Right forelimb (tissue), 1 donor: Measurements from ENCODE around the gene CRNKL1.
A peak's percentile ranks its signal among the peaks of the same experiment; 100 is the strongest.

Experiments
- DNase-seq: peaks from one replicate; pipeline ENCODE4 v3.0.0-alpha.2; 2018

The CRNKL1 gene

DNA sequence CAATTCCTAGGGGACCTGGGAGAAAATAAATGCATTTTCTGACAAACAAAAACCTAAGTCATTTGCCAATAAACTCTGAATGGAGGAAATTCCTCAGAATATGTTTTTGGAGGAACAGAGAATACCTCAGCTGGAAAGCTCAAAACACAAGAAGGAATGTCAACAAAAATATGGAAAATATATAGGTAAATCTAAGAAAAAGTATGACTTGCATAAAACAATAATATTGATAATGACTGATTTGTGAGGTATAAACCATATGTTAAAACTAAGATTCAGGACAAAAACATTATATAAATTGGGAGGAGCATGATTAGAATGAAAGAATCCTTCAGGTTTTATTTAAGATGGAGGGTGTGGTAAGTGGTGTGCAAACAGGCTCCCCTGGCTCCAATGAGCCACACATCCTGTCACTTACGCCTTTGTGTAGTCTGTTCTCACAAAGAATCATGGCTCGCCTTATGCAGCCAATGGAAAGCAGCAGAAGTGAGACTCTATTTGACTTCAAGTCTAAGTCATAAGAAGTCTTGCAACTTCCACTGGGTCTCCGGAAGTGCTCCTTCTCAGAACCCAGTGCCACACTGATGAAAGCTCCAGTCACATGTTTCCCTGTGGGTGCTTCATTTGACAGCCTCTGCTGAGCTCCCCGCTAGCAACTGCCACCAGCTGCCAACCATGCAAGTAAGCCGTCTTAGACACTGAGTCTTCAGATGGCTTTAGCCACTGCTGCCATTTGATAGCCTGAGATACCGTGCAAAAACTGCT lies 8.2 kb upstream of the CRNKL1 start:
- no peak for DNase-seq

- DNase-seq: no peak
Measured at GRCh38 chr20:20051767-20052073, 546 bp downstream of the CRNKL1 start.

GRCh38 chr20:20039752-20040387 lies 12.4 kb downstream of the CRNKL1 start:
- no peak for DNase-seq

- DNase-seq: no peak
Measured at GRCh38 chr20:20038586-20038985, 13.7 kb downstream of the CRNKL1 start.

DNA sequence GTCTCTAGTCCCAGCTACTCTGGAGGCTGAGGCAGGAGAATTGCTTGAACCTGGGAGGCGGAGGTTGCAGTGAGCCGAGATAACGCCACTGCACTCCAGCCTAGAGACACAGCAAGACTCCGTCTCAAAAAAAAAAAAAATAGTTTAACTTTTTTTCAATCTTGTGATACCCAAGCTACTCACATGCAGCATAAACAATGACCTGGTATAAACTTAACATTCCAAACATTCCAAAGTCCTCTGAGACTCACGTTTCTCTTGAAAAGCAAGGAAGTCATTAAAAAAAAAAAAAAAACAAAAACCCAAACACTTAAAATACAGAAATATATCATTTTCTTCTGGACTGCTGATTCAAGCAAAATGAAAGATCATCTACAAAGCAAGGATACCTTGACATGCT lies 14.3 kb downstream of the CRNKL1 start:
- DNase-seq: no peak

GRCh38 chr20:20036756-20037155 lies 15.5 kb downstream of the CRNKL1 start:
- no peak for DNase-seq

- no peak for DNase-seq
Measured at GRCh38 chr20:20034486-20034885, 17.8 kb downstream of the CRNKL1 start.

DNA sequence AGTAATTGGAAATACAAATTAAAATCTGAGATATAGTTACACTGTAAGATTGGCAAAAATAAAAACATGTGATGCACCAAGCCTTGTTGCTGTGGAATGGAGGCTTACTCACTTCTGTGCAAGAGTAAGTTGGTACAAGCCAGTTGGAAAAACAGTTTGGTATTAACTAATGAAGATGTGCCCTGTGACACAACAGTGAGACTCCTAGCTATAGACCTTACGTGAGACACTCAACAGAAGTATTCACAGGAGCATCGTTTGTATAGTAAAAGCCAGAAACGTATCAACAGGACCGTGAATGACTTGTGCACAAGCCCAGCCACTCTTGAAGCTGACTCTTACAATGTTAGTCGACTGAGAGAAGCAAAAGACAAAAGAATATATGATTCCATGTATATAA lies 20.5 kb downstream of the CRNKL1 start:
- no peak for DNase-seq

DNA sequence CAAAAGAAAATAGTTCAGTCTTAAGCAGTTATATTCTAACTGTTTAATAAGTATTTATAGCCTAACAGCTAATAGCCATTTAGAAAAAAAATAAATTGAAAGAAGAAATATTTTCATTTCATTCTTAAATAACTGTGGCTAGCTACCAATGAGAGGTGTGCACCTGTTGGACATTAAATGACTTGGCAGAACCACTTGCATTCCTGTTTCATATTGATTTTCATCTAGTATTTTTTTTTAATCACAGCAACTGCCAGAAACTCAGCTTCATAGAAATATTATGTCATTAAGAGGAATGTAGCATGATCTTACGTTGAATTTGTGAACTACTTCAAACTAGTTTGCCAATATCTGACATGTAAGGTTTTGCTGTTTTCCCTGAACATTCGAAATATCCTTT lies 25.0 kb downstream of the CRNKL1 start:
- DNase-seq: no peak

- no peak for DNase-seq
Measured at GRCh38 chr20:20024942-20025341, 27.3 kb downstream of the CRNKL1 start.

DNA sequence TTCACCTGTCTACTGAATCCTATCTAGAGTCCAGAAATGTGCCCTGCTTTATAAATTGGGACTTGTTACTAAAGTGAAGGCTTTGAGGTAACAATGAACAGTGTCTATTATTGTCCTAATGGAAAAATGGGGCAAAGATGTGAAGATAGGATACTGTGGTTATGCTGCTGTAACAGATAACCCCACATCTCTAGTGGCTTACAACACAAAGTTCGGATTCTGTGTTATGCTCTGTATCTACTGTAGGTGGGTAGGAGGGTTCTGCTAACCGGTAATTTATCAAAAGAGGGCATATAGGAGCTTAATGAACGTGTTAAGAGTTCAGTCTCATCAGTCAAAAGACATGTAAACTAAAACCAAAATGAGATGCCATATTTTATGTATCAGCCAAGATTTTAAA lies 28.9 kb downstream of the CRNKL1 start:
- DNase-seq: no peak

GRCh38 chr20:20022498-20022897 lies 29.8 kb downstream of the CRNKL1 start:
- DNase-seq: no peak

DNA sequence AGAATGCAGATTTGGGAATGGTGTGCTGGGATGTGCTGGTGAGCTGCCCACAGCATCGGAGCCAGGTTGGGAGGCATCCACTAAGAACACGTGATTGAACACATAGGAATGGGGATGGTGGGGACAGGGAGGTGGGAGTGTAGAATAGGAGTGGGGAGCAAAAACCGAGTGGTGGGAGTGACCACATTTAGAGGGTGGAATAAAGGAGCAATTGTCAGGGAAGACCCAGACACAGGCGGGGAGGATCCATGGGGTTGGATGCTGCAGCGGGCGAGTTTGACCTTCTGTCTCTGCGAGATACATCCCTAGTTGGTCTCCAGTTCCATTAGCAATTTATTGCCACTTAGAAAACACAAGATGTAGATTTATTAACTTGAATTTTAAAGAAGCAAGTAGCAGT lies 30.4 kb downstream of the CRNKL1 start:
- DNase-seq: no peak

- DNase-seq: no peak
Measured at GRCh38 chr20:20020908-20021307, 31.4 kb downstream of the CRNKL1 start.

GRCh38 chr20:20019123-20019522 lies 33.1 kb downstream of the CRNKL1 start:
- no peak for DNase-seq

- DNase-seq: no peak
Measured at GRCh38 chr20:20018366-20018765, 33.9 kb downstream of the CRNKL1 start.

GRCh38 chr20:20017844-20018185 lies 34.5 kb downstream of the CRNKL1 start:
- no peak for DNase-seq

DNA sequence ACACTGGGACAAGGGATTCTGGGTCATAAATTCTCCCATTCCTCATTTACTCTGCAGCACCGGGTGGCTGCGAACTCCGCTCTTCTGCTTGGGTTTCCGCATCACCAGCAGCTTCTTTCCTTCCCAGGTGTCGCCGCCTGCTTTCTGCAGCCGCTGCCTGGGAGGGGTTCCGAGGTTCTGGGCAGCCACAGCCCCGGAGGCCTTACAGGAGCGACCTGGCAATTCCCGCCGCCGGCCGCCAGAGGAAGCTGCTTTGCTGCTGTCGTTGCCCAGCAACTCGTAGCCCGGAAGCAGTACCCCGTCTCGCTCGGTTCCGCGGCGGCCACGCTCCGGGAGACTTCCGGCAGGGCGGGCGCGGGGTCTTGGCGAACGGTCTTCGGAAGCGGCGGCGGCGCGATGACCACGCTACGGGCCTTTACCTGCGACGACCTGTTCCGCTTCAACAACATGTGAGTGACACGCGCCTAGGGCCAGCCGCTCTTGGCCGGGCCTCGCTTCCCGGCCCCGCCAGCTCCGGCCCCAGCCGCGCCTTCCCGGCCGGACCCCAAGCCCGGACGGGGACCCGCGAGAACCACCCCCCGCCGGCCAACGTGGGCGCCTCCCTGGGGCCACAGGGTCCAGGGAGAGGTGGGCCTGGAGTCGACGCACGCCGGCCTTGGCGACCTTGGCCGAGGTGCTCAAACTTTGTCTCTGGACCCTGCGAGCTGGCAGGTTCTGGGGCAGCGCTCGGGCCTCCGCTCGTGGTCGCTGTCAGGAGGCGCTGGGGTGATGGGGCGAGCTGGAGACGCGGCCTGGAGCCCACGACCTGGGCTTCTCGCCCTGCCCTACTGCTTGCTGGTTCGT lies 35.0 kb downstream of the CRNKL1 start, which contains the start of gene NAA20:
Gene NAA20 (plus strand): TSS at position 362 of the 843 bp plus-strand sequence. CDS start 35 bp downstream, at position 397.
- DNase-seq: peak; percentile 95

DNA sequence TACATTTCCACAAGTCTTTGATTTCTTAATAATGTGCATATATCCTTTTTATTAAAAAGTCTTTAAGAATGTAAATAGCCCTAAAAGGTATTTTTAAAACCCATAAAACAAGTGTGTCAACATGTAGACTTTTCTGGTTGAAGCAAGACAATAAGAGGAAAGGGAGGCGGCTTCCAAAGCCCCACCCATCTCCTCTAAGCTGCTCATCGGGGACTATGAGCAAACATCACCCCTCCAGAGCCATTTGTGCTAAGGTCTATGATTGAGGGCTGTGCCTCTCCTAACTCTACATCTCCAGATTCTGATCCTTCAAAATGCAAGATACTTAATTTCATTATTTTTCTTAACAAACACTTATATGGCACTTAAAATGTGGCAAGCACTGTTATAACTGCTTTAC lies 37.6 kb downstream of the CRNKL1 start:
- DNase-seq: no peak

DNA sequence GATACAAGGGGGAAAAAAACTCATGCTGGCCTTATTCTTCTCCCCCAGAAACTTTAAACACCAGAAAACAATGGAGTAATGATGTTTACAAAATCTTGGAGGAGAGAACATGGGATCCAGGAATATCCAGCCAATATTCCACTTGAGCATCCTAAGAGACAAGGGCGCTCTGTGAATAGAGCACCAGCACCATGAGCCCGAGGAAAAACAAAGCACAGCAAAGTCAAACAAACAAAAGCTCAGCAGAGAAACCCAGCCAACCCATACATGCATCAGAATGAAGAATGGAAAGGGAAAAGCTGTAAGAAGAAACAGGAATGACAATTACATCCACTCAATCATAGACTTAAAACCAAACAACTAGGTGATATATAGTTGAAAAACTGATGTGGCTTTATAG lies 39.7 kb downstream of the CRNKL1 start:
- no peak for DNase-seq

DNA sequence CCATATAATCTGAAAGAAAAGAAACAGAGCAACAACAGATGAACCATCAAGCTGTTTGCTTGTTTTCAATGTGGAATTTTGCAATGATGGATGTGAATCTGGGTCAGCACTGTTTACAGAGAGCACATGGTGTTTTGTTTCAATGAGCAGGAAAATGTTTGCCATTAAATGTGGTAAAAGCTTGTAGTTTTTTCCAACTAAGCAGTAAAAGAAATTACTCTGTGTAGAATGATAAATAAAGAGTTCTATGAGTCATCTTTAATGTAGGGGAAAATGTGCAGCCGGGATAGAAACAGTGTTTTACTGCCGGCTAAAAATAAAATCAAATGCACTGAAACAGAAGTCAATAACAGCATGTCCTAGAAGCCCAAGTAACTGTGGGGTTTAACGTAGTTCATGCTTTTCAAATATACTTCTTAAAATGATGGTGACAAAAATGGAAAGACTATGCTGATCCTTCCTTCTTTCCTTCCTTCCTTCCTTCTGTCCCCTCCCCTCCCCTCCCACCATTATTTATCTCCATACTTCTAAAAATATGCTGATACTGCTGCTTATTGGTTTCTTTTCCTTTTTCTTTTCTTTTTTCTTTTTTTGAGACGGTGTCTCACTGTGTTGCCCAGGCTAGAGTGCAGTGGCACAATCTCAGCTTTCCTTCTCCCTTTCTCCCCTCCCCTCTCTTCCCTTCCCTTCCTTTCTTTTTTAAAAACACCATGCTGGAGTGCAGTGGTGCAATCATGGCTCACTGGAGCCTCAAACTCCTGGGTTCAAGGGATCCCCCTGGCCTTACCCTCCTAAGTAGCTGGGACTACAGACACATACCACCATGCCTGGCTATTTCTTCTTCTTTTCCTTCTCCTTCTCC lies 41.4 kb downstream of the CRNKL1 start:
- no peak for DNase-seq

GRCh38 chr20:20009784-20010253 lies 42.4 kb downstream of the CRNKL1 start:
- DNase-seq: no peak

GRCh38 chr20:20005342-20005741 lies 46.9 kb downstream of the CRNKL1 start:
- DNase-seq: no peak
